H9 (cell line): ENCODE measurements around the gene RGS6. TPM values are rescaled to one million over a fixed set of nuclear protein-coding genes. Genes with fewer than 3 reads are reported as not detected.

Source experiments
- DNase-seq: peaks from one replicate; pipeline ENCODE4 v3.0.0-alpha.2; 2017
- H2AFZ ChIP-seq: one replicate; pipeline ENCODE4 v1.6.1; 2013; ENCODE audit warnings: mild to moderate bottlenecking, low read length, control low read depth, moderate library complexity
- H2AK5ac ChIP-seq: 2 replicates; pipeline ENCODE4 v1.6.1; 2013; ENCODE audit warnings: low read length, control low read depth, mixed read lengths; ENCODE audit not compliant: insufficient read length
- H2BK120ac ChIP-seq: one replicate; pipeline ENCODE4 v1.6.1; 2013; ENCODE audit warnings: low read depth, mild to moderate bottlenecking, low read length, control low read depth, inconsistent platforms; ENCODE audit not compliant: poor library complexity, severe bottlenecking
- H2BK12ac ChIP-seq: 2 replicates; pipeline ENCODE4 v1.6.1; 2013; ENCODE audit warnings: low read length, control low read depth, mixed read lengths, low read depth; ENCODE audit not compliant: insufficient read length
- H2BK15ac ChIP-seq: 2 replicates; pipeline ENCODE4 v1.6.1; 2013; ENCODE audit warnings: low read depth, low read length, control low read depth
- H2BK20ac ChIP-seq: one replicate; pipeline ENCODE4 v1.6.1; 2013; ENCODE audit warnings: low read depth, mild to moderate bottlenecking, low read length, control low read depth, inconsistent platforms; ENCODE audit not compliant: poor library complexity, severe bottlenecking
- H2BK5ac ChIP-seq: 2 replicates; pipeline ENCODE4 v1.6.1; 2013; ENCODE audit warnings: low read length, control low read depth, mixed read lengths; ENCODE audit not compliant: insufficient read length
- H3K14ac ChIP-seq: 2 replicates; pipeline ENCODE4 v1.6.1; 2013; ENCODE audit warnings: low read length, control low read depth; ENCODE audit not compliant: insufficient read depth
- H3K18ac ChIP-seq: 2 replicates; pipeline ENCODE4 v1.6.1; 2013; ENCODE audit warnings: low read depth, mild to moderate bottlenecking, mixed read lengths, low read length, control low read depth; ENCODE audit not compliant: insufficient read length
- H3K23ac ChIP-seq: 2 replicates; pipeline ENCODE4 v1.6.1; 2013; ENCODE audit warnings: low read length, control low read depth, mixed read lengths, low read depth; ENCODE audit not compliant: insufficient read length
- H3K23me2 ChIP-seq: 2 replicates; pipeline ENCODE4 v1.6.1; 2013; ENCODE audit warnings: low read depth, mild to moderate bottlenecking, mixed read lengths, low read length, control low read depth; ENCODE audit not compliant: insufficient read length, poor library complexity, severe bottlenecking
- H3K27ac ChIP-seq: 2 replicates; pipeline ENCODE4 v1.5.1; 2013; ENCODE audit warnings: low read length, control low read depth, mixed read lengths, low read depth; ENCODE audit not compliant: insufficient read length
- H3K27me3 ChIP-seq: 2 replicates; pipeline ENCODE4 v1.6.1; 2013; ENCODE audit warnings: low read length, control low read depth, inconsistent platforms; ENCODE audit not compliant: insufficient read depth
- H3K4ac ChIP-seq: 2 replicates; pipeline ENCODE4 v1.6.1; 2013; ENCODE audit warnings: low read depth, mild to moderate bottlenecking, control low read depth, inconsistent platforms, low read length, moderate library complexity
- H3K4me1 ChIP-seq: 2 replicates; pipeline ENCODE4 v1.6.1; 2013; ENCODE audit warnings: low read length, control low read depth, inconsistent platforms; ENCODE audit not compliant: insufficient read depth
- H3K4me2 ChIP-seq: 2 replicates; pipeline ENCODE4 v1.6.1; 2013; ENCODE audit warnings: low read length, control low read depth, mixed read lengths; ENCODE audit not compliant: insufficient read length, insufficient read depth
- H3K56ac ChIP-seq: 2 replicates; pipeline ENCODE4 v1.6.1; 2013; ENCODE audit warnings: low read depth, mild to moderate bottlenecking, mixed read lengths, low read length, control low read depth; ENCODE audit not compliant: insufficient read length
- H3K79me1 ChIP-seq: 2 replicates; pipeline ENCODE4 v1.6.1; 2013; ENCODE audit warnings: low read depth, mild to moderate bottlenecking, moderate library complexity, low read length, control low read depth, inconsistent platforms; ENCODE audit not compliant: insufficient read depth, poor library complexity, severe bottlenecking
- H3K79me2 ChIP-seq: 2 replicates; pipeline ENCODE4 v1.6.1; 2013; ENCODE audit warnings: low read length, control low read depth, inconsistent platforms; ENCODE audit not compliant: insufficient read depth
- H3K9ac ChIP-seq: 2 replicates; pipeline ENCODE4 v1.6.1; 2013; ENCODE audit warnings: low read length, control low read depth, mixed read lengths; ENCODE audit not compliant: insufficient read length; ENCODE audit errors: extremely low read depth
- H3K9me3 ChIP-seq: one replicate; pipeline ENCODE4 v1.6.1; 2013; ENCODE audit warnings: low read depth, low read length, inconsistent platforms; ENCODE audit not compliant: control insufficient read depth
- H3T11ph ChIP-seq: one replicate; pipeline ENCODE4 v1.6.1; 2013; ENCODE audit warnings: mild to moderate bottlenecking, low read length, control low read depth, inconsistent platforms
- H4K20me1 ChIP-seq: one replicate; pipeline ENCODE4 v1.6.1; 2013; ENCODE audit not compliant: control insufficient read depth, insufficient read length, insufficient read depth
- H4K5ac ChIP-seq: 2 replicates; pipeline ENCODE4 v1.6.1; 2013; ENCODE audit warnings: low read depth, mild to moderate bottlenecking, mixed read lengths, low read length, control low read depth; ENCODE audit not compliant: insufficient read length
- H4K8ac ChIP-seq: replicated peaks from 2 replicates; pipeline ENCODE4 v1.6.1; 2013; ENCODE audit warnings: low read length, control low read depth, mixed read lengths, low read depth; ENCODE audit not compliant: insufficient read length
- H4K91ac ChIP-seq: 2 replicates; pipeline ENCODE4 v1.6.1; 2013; ENCODE audit warnings: low read depth, mild to moderate bottlenecking, moderate library complexity, mixed read lengths, low read length, control low read depth; ENCODE audit not compliant: insufficient read length
- H3K27ac Mint-ChIP-seq, 3 experiments: 2 replicates in 2 of 3; 3 replicates in 1 of 3; pipeline ENCODE4 v1.8.0; 2020 to 2021; ENCODE audit warnings: mixed read lengths in 3 of 3, mild to moderate bottlenecking in 1 of 3, moderate library complexity in 1 of 3
- H3K27me3 Mint-ChIP-seq: 2 replicates; pipeline ENCODE4 v1.8.0; 2021; ENCODE audit warnings: low read depth, mild to moderate bottlenecking, moderate library complexity, mixed read lengths
- H3K36me3 Mint-ChIP-seq, 3 experiments: 2 replicates in 2 of 3; 3 replicates in 1 of 3; pipeline ENCODE4 v1.8.0; 2020 to 2021; ENCODE audit warnings: low read depth in 3 of 3, mixed read lengths in 3 of 3; ENCODE audit not compliant: insufficient read depth in 1 of 3
- H3K4me1 Mint-ChIP-seq, 2 experiments: 2 replicates each; pipeline ENCODE4 v1.8.0; 2020; ENCODE audit warnings: mixed read lengths in 2 of 2
- H3K4me3 Mint-ChIP-seq, 2 experiments: 2 replicates in 1 of 2; 3 replicates in 1 of 2; pipeline ENCODE4 v1.8.0; 2020 to 2021; ENCODE audit warnings: mild to moderate bottlenecking in 2 of 2, mixed read lengths in 2 of 2, moderate library complexity in 1 of 2
- H3K9me3 Mint-ChIP-seq, 2 experiments: 2 replicates in 1 of 2; 3 replicates in 1 of 2; pipeline ENCODE4 v1.8.0; 2020; ENCODE audit warnings: mild to moderate bottlenecking in 2 of 2, mixed read lengths in 2 of 2, moderate library complexity in 1 of 2
- WGBS: extraction: QIAGEN DNeasy Blood & Tissue Kit; methylation state at CpG from one replicate; pipeline ENCODE4 v1.1.7; 2013; ENCODE audit warnings: missing lambda C conversion rate, low lambda C conversion rate, mixed read lengths; ENCODE audit not compliant: insufficient read length; ENCODE audit errors: extremely low coverage; 5-methylcytosine and 5-hydroxymethylcytosine counted together
- total RNA-seq: library from RNA; stranded (reverse); gene quantifications from 2 replicates; pipeline ENCODE4 v1.2.1, GENCODE V29; 2021
- TF ChIP-seq, protein P1 (sequence below): fragments of 200-600 bp; sonication (generic); conservative IDR thresholded peaks from 3 replicates; pipeline ENCODE4 v1.8.0; 2021; ENCODE audit warnings: antibody characterized with exemption, mild to moderate bottlenecking

Gene RGS6
- total RNA-seq, 1 experiment from 2014 or later, result 3.0 TPM

DNA sequence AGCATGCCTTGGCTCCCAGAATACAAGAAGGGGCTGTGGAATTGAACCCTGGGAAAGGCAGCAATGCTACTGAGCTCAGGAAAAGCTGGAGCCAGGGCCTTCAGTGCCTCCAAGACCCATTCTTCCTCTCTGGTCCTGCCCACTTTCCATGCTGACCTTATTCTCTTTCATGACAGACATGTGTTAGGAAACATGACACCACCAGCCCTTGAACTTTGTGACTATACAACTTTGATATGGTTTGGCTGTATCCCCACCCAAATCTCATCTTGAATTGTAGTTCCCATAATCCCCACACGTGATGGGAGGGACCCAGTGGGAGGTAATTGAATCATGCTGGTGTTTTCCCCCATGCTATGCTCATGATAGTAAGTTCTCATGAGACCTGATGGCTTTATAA lies 553.5 kb downstream of the RGS6 start:
- H3K27me3 ChIP-seq, result no peaks in the 10 kb centered on the region
- peaks cover 4 to 19% (median 13%) of the 10 kb centered on the region in 3 experiments for H3K36me3 Mint-ChIP-seq
- H3K79me1 ChIP-seq, result no peaks in the 10 kb centered on the region
- peaks cover 19 to 36% of the 10 kb centered on the region in 2 experiments for H3K9me3 Mint-ChIP-seq
- no peak overlapping the region for H2BK12ac ChIP-seq
- H3K4me1 Mint-ChIP-seq, result no peaks in the 10 kb centered on the region
- H3K9me3 ChIP-seq, result no peaks in the 10 kb centered on the region
- no peak overlapping the region for H2BK5ac ChIP-seq
- H2BK120ac ChIP-seq, result no peak overlapping the region
- no peak overlapping the region for H3K4me3 Mint-ChIP-seq
- no peak overlapping the region for H3K4ac ChIP-seq
- no CpG with 5 or more reads among the region's 1 CpG for WGBS
- no peak overlapping the region for H3K14ac ChIP-seq
- no peak overlapping the region for H4K91ac ChIP-seq
- no peak overlapping the region for H3K9ac ChIP-seq
- no peak overlapping the region for H3K4me2 ChIP-seq
- H3K79me2 ChIP-seq, result no peaks in the 10 kb centered on the region
- no peak overlapping the region for H2AK5ac ChIP-seq
- H3K27ac ChIP-seq, result no peak overlapping the region
- no peaks in the 10 kb centered on the region for H3K23me2 ChIP-seq
- TF ChIP-seq, protein P1, sequence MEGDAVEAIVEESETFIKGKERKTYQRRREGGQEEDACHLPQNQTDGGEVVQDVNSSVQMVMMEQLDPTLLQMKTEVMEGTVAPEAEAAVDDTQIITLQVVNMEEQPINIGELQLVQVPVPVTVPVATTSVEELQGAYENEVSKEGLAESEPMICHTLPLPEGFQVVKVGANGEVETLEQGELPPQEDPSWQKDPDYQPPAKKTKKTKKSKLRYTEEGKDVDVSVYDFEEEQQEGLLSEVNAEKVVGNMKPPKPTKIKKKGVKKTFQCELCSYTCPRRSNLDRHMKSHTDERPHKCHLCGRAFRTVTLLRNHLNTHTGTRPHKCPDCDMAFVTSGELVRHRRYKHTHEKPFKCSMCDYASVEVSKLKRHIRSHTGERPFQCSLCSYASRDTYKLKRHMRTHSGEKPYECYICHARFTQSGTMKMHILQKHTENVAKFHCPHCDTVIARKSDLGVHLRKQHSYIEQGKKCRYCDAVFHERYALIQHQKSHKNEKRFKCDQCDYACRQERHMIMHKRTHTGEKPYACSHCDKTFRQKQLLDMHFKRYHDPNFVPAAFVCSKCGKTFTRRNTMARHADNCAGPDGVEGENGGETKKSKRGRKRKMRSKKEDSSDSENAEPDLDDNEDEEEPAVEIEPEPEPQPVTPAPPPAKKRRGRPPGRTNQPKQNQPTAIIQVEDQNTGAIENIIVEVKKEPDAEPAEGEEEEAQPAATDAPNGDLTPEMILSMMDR, result no peak
- H3K27me3 Mint-ChIP-seq, result no peaks in the 10 kb centered on the region
- H3K18ac ChIP-seq, result no peak overlapping the region
- no peak overlapping the region for H3K27ac Mint-ChIP-seq
- no peak overlapping the region for H2BK15ac ChIP-seq
- no peak overlapping the region for H3K56ac ChIP-seq
- no peak overlapping the region for H4K5ac ChIP-seq
- no peak overlapping the region for H2BK20ac ChIP-seq
- no peak for DNase-seq
- no peak overlapping the region for H3T11ph ChIP-seq
- H3K23ac ChIP-seq, result no peak overlapping the region
- no peak overlapping the region for H2AFZ ChIP-seq
- H4K20me1 ChIP-seq, result no peaks in the 10 kb centered on the region
- no peak overlapping the region for H4K8ac ChIP-seq
- no peaks in the 10 kb centered on the region for H3K4me1 ChIP-seq
